Measurements from ENCODE around the gene PAQR7.

GRCh38 chr1:25912076-25912831, 36.7 kb upstream of the PAQR7 start:
- TF ChIP-seq EZH2phosphoT487 (IDR thresholded peaks at IDR 0.05; ENCODE audit: borderline replicate concordance, low read depth, low read length) (no peak), CTCF (conservative IDR thresholded peaks at IDR 0.05; ENCODE audit: low read length) (no peak)

Data from OCI-LY7 (cell line).